ENCODE data around the gene PXT1.

GRCh38 chr6:36461646-36462045, 19.0 kb upstream of the PXT1 start:
- TF ChIP-seq CTCF (IDR thresholded peaks at IDR 0.05), result no peak
- no peak for TF ChIP-seq EZH2 (IDR thresholded peaks at IDR 0.05; ENCODE audit: borderline replicate concordance, insufficient read depth, low read depth, low read length, poor library complexity, severe bottlenecking)
